GM12801 (cell line): ENCODE results near the gene ATF7.

Experiments
- TF ChIP-seq, protein P1 (sequence below): IDR thresholded peaks from one replicate; pipeline ENCODE4 v1.5.1; 2011; ENCODE audit warnings: control low read depth; ENCODE audit not compliant: insufficient read length; ENCODE audit errors: extremely low read depth

ATF7 gene

DNA sequence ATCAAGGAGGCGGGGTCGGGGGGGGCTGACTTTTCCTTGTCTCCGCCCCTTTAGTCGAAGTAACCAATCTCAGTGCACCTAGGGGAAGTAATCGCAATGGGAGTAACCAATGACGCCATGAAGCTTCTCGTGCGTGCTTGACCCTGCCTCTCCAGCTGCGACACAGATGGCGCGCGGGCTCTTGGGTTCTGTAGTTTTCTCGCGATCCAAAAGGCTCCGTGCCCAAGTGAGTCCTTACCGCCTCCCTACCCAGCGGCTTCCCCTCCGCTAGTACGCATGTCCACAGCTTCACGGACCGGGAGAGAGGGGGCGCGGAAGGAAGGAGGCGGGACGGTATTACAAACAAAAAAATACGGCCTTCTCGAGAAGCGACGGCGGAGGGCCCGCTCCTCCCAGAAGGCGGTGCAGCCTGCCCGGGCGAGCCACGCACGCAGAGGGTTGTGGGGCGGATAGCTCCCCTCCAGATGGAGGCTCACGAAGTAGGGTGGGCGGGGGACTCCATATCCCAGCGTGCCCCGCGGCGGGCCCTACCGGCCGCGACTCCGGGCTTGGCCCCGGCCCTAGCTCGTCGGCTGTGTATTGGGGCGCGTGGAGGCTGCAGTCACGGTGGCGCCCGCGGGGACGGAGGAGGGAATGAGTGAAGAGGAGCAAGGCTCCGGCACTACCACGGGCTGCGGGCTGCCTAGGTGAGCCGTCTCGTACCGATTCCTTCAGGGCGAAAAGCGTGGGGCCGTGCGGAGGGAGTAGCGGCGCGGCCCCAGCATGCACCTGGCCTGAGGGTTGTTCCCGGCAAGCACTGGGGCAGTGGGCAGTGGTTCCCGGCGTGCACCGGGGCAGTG, 125.2 kb downstream of the ATF7 start, which contains the start of gene TARBP2:
Gene TARBP2 (plus strand): TSS at position 508 of the 839 bp plus-strand sequence. CDS start 126 bp downstream, at position 634.
- TF ChIP-seq, protein P1, sequence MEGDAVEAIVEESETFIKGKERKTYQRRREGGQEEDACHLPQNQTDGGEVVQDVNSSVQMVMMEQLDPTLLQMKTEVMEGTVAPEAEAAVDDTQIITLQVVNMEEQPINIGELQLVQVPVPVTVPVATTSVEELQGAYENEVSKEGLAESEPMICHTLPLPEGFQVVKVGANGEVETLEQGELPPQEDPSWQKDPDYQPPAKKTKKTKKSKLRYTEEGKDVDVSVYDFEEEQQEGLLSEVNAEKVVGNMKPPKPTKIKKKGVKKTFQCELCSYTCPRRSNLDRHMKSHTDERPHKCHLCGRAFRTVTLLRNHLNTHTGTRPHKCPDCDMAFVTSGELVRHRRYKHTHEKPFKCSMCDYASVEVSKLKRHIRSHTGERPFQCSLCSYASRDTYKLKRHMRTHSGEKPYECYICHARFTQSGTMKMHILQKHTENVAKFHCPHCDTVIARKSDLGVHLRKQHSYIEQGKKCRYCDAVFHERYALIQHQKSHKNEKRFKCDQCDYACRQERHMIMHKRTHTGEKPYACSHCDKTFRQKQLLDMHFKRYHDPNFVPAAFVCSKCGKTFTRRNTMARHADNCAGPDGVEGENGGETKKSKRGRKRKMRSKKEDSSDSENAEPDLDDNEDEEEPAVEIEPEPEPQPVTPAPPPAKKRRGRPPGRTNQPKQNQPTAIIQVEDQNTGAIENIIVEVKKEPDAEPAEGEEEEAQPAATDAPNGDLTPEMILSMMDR: no peak

GRCh38 chr12:53500142-53500775, 125.9 kb downstream of the ATF7 start:
- TF ChIP-seq, protein P1: no peak

DNA sequence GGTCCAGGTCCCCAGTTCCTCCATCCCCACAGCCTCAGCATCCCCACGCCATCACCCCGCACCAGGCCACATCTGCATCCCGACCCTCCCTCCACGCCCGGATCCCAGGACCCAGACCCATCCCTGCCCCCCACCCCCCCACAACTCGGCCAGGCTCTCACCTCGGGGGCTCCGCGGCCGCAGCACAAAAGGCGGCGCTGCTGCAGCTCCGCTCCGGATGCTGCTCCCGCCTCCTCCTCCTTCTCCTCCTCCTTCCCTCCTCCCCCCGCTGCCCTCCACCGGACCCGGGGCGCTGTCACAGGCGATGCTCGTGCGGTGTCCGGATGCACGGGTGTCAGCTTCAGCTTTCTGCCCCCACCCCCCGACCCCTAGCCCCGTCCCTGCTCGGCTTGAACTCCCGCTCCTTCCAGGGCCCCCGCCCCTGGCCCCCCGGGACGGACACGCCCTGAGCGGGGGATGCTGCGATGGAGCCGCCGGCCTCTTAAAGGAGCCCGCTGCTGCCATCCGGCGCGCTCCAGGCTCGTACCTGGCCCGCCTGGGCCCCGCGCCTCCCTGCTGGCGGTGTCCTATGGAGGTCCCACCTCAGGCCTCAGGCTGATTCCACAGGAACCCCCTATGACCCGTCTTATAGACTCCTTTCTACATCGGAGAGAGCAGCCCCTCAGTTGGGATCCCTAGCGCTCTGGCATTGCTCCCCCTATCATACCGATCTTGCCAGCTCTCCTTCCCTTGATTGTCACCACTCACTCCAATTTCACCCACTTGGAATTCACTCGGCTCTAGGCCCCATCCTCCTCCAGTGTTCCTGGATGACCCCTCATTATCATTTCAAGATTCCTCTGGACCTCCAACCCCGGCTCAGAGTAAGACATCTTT, 126.7 kb downstream of the ATF7 start, which contains the start of gene MAP3K12:
Gene MAP3K12 (minus strand): TSS at position 193 of the 876 bp plus-strand sequence. CDS start 12,067 bp downstream, outside the sequence.
- TF ChIP-seq, protein P1: no peak

DNA sequence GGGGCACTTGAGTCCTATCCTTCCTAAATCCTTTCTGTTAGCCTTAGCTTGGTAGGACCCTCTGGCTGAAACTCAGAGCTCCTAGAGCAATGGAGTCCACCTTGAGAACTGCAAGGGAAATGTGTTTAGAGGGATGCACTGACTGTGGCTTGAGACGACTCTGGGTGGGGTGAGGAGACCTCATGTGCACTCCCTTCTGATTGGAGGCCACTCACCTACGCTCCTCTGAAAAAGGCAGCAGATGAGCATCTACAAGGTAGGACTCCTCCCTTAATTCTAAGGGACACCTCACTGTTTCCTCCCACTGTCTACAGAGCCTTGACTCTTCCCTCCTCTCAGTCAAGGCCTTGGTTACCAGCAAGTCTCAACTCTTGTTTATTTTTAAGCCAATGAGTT, 127.9 kb downstream of the ATF7 start:
- TF ChIP-seq, protein P1: no peak

DNA sequence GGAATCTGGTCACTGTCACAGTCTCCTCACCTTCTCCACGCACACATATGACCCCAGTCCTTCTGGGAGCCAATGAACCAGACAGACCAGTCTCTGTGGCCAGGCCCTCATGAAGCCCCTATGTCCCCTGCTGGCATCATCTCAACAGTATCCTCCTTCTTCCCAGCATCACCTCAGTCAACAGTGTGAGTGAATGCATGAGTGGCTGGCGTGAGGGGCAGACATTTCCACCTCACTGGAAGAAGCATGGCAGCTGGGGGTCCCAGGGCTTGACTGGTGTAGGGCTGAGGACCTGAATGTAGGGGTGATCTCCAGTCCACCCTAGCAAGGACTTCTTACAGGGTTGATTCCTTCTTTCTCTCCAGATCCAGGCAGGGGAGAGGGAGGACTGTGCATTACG, 128.7 kb downstream of the ATF7 start:
- TF ChIP-seq, protein P1: no peak

DNA sequence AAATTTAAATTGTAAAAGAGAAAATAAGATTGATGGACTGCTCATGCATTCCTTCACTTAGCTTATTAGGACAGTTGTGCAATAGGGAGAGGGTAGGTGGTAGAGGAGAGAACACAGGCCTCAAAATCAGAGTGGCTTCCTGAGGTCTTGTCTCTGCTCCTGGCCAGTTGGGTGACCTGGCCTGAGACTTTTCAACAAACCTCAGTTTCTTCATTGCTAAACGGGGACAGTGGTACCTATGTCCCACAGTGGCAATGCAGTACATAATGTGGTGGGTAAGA, 129.5 kb downstream of the ATF7 start:
- TF ChIP-seq, protein P1: no peak
